Fibroblast of mammary gland (primary cell): ENCODE results near the gene FBXL7.
A peak's percentile ranks its signal among the peaks of the same experiment; 100 is the strongest.

Experiments
- DNase-seq: peaks from one replicate; pipeline ENCODE4 v3.0.0-alpha.2; 2010; ENCODE audit warnings: low read depth
- H3K4me3 ChIP-seq: 2 replicates; pipeline ENCODE4 v1.5.1; 2011; ENCODE audit warnings: low read depth, mild to moderate bottlenecking, low read length, moderate library complexity; ENCODE audit not compliant: control insufficient read depth
- TF ChIP-seq, protein P1 (sequence below): conservative IDR thresholded peaks from 2 replicates; pipeline ENCODE4 v1.5.1; 2011; ENCODE audit warnings: low read depth, low read length, inconsistent platforms; ENCODE audit not compliant: control insufficient read depth, insufficient read depth

The FBXL7 gene

DNA sequence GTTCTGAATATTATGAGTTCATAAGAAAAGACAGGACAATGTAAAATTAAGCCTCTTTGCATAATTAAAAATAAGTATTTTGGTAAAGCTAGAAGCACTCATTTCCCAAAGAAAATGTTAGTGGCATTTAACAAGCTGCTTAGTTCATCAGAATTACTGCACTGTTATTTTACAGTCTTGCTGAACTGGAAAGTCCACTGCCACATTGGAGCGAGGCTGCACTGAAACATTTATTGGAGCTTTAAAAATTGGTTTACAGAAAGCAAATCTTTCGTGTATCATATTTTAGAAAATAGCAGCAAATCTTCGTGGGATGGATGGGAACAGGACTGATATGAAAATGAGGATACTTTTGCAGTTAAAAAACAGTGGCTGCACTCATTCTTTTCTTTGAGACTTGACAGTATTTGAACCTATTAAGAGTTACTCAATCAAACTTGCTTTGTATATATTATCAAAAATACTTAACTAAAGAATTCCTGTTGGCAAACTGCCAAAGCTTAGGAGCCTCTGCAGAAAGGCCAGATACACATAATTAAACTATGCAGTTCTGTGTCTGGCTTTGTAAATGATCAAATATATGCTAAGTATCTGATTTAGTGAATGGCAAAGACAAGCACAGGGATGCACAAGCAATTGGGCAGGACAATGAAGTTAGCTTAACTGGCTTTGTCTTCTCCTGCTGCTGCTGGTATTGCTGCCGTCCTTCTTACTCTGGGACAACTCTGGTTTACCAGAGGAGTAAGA lies 16.5 kb upstream of the FBXL7 start:
- no peak for DNase-seq
- no peak overlapping the region for H3K4me3 ChIP-seq
- TF ChIP-seq, protein P1, sequence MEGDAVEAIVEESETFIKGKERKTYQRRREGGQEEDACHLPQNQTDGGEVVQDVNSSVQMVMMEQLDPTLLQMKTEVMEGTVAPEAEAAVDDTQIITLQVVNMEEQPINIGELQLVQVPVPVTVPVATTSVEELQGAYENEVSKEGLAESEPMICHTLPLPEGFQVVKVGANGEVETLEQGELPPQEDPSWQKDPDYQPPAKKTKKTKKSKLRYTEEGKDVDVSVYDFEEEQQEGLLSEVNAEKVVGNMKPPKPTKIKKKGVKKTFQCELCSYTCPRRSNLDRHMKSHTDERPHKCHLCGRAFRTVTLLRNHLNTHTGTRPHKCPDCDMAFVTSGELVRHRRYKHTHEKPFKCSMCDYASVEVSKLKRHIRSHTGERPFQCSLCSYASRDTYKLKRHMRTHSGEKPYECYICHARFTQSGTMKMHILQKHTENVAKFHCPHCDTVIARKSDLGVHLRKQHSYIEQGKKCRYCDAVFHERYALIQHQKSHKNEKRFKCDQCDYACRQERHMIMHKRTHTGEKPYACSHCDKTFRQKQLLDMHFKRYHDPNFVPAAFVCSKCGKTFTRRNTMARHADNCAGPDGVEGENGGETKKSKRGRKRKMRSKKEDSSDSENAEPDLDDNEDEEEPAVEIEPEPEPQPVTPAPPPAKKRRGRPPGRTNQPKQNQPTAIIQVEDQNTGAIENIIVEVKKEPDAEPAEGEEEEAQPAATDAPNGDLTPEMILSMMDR = no peak

DNA sequence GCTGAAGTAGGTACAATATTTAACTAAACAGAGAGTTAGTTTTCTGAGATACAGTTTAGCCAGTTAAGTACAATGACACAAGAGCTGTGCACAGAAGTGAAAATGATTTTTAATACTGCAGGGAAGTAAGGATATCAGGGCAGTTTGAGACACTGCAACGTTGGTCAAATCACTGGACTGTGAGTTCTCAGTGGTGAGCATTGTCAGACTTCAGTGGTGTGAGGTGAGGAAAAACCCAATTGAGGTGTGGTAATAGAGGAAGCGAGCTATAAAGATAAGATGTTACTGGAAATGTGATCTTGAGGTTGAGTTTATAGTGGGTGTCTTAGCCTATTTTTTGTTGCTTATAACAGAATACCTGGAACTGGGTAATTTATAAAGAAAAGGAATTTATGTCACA lies 12.8 kb upstream of the FBXL7 start:
- TF ChIP-seq, protein P1 = no peak
- no peak for DNase-seq
- no peak overlapping the region for H3K4me3 ChIP-seq

DNA sequence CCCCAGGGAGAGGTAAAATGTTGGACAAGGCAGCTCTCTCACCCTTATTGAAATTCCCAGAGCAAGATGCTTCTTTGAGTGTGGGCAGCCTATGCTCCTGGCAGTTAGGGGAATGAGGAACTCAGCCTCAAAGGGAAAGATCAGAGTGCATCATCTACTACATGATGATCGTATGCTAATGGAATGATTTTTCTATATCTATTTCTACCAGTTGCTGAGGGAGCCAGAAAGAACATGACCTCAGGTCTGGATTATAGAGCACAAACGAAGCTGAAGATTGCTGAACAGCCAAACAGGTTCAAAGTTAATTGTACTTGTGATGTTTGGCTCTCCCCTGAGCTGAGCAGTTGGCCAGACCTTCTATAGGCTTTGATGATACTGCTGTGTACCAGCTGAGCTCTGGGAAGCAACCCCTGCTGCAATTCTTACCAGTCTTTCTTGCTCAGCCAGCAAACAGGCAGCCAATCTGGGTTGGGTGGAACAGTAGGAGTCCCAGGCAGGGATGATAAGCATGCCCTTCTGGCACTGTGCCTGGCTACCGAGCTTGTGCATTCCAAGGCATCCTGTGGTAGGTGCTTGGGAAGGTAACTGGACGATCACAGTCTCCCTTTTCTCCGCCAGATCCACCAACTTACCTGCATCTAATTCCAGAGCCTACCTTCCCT lies 10.3 kb upstream of the FBXL7 start:
- H3K4me3 ChIP-seq = no peak overlapping the region
- TF ChIP-seq, protein P1 = no peak
- DNase-seq = no peak

DNA sequence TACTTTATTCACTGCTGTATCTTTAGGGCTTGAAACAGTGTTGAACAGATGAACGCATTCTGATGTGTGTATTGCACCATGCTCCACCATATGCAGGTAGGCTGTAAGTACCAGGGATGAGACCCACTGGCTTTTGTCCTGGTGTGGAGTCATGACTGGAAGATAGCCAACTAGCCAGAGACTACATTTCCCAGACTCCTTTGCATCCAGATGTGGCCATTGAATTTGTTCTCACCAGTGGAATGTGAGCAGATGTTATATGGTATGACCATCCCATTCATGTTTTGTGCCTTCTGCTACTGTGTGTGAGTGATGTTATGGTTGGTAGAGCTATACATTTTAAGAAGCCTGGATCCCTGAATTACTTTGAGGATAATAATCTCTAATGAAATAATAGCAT lies 7.4 kb upstream of the FBXL7 start:
- TF ChIP-seq, protein P1 = no peak
- DNase-seq = peak; percentile 44
- H3K4me3 ChIP-seq = no peak overlapping the region

DNA sequence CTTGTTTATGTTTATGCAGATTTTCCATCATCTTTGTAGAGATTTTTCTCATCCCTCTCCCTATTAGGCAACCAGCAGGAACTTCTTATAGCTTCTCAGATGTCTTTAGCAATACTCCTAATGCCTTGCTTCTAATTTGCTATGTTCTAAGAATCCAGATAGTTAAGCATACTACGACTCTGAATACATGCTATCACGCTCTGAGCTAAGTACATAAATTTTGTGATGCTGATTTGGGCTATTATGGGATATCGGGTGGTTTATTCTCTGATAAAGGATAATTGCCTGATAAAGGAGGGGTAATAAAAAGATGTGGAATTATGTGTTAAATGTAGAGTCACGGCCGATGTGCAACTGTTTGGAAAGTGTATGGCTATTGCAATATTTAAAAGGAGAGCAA lies 6.5 kb upstream of the FBXL7 start:
- TF ChIP-seq, protein P1 = no peak
- no peak for DNase-seq
- no peak overlapping the region for H3K4me3 ChIP-seq

DNA sequence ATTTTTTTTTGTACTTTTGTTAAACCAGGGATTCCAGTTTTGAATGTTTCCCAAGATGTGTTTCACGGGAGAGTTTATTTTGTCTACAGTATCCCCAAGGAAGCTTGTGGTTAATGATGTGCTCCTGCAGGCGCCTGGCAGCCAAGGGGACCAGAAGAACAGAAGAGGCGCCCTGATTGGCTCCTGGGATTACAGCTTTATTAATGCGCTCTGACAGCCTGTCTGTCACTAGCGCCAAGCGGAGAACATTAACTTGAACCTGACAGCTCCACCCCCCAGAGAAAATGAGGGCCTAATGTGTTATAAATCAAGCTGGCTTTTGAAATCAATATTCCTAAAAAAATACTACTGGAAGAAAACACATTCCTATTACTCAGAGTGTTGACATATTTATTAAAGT lies 5.0 kb upstream of the FBXL7 start:
- peak; percentile 44 for DNase-seq
- TF ChIP-seq, protein P1 = no peak
- H3K4me3 ChIP-seq = no peak overlapping the region
